NCI-H1105 (cell line): ENCODE measurements around the gene ULK2.
"Not testable (repeated sequence)": the region's sequence is repeated elsewhere in the genome, so short reads cannot be mapped to it uniquely, and the experiment has no call there.

Source experiments
- DNase-seq: peaks from one replicate; lab custom pipeline; 2025; lab: John Stamatoyannopoulos, UW

ULK2 gene

DNA sequence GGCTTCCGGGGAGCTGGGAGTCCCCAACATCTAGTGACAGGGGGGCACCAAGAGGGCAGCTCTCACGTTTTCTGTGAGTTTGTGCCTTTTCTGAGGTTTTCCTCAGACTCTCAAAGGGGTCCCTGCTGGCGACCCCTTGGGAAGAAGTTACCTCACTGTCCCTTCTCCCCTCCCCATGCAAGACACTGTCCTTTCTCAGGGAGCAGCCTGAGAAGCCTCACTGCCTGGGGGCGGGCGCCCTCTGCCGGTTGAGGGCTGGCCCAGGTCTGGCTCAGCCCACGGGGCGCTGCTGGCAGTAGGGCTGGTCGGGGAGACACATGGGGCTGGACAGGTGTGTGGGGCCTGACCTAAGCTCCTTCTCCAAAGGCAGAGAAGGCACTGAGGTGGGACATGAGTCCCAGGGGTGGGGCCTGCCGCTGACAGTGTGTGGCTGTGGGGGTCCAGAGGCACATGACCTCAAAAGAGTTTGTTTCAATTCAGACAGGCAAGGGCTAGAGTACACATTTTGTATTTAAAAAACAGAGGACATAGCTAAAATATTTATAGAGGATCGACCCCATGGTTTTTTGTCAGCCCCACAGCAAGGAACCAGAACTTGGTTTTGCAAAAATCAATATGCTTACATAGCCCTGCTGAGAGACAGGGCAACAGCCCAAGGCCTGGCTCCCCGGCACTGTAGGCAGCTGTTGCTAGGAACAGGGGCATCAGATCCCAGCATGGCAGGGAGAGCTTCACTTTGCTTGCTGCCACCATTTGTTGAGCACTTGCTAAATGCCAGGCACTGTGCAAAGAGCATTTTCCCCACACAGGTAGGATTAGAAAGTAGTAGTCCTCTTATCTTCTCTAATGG lies 101.1 kb downstream of the ULK2 start:
- DNase-seq = peak; percentile 36

DNA sequence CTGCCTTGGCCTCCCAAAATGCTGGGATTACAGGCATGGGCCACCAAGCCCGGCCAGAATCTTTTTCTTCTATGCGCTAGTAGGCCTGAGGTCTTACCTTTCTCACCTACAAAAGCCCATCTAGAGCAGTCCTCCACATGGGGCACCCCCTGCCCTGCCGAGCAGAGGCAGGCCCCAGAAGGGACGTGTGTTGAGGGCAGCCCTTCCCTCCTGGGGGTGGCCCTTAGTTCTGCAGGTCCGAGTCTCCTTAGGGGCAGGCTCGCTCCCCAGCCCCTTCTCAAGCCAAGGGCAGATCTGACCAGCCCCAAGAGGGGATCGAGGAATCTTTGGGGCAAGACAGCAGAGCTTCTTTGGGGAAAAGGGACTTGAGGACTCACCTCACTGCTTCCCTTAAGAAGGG lies 101.7 kb downstream of the ULK2 start:
- no peak for DNase-seq

DNA sequence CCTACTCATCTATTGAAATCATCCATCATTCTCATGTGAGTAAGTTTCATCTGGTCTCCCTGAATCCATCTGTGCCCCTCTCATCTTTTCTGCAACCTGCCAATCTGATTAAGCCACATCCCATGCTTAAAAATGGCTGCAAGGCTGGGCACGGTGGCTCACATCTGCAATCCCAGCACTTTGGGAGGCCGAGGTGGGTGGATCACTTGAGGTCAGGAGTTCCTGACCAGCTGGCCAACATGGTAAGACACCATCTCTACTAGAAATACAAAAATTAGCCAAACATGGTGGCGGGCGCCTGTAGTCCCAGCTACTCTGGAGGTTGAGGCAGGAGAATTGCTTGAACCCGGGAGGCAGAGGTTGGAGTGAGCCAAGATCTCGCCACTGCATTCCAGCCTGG lies 103.7 kb downstream of the ULK2 start:
- DNase-seq = not testable (repeated sequence)

DNA sequence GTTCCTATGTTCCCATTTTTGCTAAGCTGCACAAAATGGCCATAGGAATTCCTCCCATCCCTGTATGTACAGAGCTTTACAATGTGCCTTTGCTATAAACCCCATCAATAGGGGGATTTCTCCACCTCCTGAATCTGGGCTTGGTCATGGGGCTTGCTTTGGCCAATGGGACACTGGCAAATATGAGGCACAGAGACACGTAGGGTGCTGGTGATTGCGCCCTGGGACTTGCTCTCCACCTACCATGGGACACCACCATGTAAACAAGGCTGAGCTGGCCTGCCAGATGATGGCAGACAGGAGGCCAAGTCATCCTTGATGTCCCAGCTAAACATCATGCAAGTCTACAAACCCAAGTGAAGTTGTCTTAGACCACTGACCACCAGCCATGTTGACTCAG lies 104.3 kb downstream of the ULK2 start:
- no peak for DNase-seq

DNA sequence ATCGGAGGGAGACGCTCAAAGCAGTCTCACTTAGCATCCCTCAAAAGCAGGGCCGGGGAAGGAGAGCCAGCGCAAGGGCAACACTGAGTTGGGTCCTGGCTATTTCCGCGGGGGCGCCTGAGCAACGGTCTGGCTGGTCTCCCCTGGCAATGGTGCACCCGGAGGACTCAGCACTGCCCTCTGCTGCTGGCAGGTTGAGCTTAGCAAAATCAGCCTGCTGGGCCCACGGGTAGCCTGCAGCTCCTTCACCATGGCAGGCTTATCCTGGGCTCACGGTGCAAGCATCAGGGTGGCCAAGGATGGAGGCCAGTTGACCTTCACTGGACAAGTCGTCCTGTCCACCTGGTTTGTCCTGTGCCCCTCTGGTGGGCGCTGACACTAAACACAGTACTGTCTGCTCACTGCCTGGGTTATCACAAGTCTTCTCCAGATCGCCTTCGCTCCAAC lies 105.2 kb downstream of the ULK2 start:
- peak; percentile 25 for DNase-seq

DNA sequence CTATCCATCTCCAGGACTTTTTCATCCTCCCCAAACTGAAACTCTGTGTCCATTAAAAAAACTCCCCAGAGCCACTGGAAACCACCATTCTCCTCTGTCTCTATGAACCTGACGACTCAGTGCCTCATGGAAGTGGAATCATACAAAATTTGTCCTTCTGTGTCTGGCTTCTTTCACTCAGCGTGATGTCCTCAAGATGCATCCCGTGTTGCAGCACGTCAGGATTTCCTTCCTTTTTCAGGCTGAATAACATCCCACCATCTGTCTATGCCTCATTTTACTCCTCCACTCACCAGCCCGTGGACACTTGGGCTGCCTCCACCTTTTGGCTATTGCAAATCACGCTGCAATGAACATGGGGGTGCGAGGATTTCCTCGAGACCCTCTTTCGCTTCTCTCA lies 107.0 kb downstream of the ULK2 start:
- no peak for DNase-seq

DNA sequence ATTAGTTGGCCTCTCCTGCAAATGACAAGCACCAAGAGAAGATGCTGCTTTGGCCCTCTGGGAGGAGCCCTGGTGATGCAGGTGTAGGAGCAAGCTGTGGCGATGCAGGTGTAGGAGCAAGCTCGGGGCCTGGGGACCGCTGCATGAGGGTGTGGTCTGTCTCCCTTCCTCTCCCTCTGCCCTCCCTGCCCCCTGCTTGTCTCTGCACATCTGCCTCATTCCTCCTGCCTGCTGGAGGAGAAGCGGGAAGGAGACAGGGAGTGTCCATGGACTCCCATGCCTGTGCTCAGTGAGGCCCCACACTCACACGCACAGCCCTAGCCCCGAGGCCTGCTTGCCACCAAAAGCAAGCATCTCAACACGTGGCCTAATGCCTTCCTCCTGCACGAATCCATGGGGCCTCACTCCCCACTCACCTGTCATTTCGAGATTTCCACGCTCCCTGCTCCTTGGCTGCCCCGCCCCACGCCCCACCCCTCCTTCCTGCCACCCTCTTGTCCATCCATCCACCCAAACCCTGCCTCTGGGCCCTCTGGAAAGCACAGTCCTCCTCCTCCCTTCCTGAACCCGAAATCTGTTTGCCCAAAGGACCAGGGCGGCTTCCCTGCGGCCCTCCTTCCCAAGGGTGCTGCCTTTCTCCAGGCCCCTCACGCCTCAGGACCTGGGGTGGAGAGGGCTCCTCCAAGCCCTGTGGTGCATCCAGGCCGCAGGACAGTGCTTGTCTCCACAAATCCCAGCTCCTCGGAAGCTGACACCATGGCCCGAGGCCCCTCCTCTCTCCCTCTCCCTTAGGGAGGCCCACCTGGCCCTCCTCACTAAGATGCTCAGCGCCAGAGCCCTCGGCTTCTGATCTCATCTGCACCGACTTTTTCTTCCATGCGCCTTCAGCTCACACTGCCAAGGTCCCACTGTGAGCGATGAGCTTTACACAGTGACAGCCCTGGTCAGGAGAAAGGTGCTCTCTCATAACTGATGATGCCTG lies 107.9 kb downstream of the ULK2 start:
- DNase-seq = no peak

DNA sequence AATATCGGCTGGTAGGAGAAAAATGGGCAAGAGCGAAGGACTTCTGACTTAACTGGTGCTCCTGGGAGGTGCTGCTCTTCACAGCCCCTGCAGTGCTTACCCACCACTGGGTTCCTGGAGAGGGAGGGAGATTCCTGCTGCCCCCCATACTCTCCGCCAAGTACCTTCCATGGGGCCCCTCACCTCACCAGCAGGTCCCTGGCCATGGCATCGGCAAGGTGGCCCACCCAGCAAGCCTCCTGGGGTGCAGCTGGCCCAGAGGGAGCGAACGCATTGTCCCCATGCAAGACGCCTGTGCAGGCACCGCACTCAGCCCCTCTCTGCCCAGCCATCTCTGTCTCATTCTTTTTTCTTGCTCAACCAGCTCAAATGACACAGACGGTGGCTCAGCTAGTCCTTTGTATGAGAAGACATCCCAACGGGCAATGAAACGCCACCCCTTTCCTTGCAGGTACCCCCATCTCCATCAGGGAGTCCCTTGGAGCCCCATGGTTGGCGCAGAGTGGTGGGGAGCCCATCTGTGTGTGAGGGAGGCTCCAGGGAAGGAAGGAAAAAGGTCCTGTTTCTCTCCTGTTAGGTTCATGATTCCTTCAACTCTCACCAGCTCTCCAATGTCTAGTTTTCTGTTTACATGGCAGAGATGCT lies 110.1 kb downstream of the ULK2 start:
- DNase-seq = no peak

DNA sequence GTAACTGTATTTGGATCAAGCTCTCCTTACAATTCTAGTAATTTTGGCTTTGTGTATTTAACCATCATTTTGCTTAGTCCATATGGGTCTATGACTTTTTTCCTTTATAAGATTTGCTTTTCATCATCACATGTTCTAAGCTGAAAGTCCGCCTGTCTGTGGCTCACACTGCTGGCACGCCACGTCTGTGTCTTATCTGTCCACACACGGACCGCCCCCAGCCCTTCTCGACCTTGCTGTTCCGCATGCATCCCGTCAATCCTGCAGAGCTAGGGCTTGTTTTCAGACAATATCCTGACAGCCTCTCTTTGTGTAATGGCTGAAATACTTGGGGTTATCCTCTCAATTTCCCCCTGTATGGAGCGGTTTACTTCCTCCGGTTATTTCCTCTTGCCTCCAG lies 111.2 kb downstream of the ULK2 start:
- no peak for DNase-seq

DNA sequence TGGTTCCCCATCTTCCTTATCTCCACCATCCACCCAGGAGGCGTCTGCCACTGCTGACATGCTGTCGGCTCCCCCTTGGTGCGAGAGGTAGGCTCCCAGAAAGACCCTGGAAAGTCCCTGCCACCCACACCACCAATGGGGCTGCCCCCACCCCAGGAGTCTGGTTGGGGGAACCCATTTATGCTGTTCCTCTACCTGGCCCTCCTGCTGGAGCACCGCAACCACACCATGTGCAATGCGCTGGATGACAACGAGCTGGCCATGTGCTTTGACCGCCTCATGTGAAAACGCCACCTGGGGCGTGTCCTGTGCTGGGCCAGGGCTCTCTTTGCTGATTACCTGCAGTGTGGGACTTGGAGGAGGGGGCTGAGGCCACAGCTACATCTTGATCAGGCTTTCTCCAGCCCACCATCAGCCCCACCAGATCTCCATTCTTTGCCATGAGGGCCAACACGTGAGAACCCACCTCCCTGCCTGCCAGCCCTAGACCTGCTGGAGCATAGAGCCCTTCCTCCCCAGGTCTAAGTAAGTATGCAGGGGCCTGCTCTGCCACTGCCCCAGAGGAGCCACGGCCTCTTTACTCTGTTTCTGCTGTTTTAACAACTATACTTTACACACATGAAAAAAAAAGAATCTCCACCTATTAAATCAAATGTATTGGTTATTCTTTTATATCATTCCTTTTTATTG lies 111.8 kb downstream of the ULK2 start:
- DNase-seq = no peak

DNA sequence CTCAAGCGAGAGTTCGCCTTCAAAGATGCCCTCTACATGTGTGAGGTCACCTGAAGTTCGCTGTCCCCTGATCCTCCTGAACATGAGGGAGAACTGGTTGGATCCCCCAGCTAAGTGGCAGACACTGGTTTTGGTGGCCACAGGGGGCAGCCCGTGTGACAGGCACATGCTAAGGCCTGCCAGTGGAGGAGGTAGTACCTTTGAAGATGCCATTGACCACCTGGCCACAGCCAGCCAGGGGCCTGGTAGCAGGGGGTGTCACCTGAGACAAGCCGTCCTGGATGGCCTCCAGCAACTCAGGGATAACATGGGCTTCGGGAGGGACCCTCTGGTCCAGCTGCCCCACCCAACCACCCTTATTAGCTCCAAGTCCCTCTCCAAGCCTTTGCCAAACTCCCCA lies 112.3 kb downstream of the ULK2 start:
- no peak for DNase-seq

DNA sequence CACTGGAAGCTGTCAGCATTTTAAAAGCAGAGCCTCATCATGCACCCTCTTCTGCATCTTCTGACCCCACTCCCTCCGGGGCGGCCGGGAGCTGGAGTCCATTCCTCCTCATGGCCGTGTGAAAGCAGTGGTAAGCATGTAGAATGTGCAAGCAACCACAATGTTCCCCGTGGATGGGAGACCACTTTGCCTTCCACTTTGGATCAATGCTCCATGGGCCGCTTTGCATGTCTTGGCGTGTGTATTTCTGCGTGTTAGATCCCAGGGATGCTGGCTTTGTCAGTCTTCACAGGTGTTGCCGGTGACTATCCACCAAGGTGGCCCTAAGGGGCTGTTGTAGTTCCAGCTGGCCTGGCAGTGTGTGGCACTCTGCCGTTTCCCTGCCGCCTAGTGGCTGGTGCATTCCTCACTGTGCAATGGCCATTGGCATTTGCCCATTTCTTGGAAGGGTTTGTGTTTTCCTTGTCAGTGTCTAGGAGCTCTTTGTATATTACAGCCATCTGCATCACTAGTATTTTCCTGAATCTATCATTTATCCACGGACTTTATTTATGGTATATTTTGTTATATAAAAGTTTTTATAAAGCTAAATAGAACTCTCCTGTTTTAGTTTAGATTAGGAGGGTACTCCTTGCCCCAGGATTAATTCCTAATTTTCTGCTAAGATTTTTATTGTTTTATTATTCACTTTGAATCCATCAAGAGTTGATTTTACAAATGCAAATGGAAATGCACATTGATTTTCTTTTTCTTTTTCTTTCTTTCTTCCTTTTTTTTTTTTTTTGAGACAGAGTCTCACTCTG lies 113.9 kb downstream of the ULK2 start:
- peak; percentile 49 for DNase-seq

DNA sequence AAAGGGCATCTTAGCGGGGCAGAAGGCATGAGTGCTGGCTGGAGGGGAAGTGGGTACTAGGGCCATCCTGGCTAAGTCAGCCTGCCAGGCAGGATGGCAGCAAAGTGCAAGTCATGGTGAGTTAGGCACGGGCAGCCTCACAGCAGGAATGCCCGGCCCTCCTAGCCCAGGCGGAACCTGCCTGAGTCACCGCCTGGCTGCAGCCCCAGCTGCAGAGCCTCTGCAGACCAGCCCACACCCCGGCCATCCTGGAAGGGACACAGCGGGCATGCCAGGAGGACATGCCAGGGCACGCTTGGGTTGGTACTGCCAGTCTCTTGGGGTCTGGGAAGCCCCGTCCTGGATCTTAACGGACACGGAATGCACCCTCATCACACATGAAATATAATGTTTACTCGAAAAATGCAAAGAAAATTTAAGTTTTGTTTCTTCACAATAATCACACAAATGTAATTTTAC lies 114.7 kb downstream of the ULK2 start:
- peak; percentile 55 for DNase-seq

DNA sequence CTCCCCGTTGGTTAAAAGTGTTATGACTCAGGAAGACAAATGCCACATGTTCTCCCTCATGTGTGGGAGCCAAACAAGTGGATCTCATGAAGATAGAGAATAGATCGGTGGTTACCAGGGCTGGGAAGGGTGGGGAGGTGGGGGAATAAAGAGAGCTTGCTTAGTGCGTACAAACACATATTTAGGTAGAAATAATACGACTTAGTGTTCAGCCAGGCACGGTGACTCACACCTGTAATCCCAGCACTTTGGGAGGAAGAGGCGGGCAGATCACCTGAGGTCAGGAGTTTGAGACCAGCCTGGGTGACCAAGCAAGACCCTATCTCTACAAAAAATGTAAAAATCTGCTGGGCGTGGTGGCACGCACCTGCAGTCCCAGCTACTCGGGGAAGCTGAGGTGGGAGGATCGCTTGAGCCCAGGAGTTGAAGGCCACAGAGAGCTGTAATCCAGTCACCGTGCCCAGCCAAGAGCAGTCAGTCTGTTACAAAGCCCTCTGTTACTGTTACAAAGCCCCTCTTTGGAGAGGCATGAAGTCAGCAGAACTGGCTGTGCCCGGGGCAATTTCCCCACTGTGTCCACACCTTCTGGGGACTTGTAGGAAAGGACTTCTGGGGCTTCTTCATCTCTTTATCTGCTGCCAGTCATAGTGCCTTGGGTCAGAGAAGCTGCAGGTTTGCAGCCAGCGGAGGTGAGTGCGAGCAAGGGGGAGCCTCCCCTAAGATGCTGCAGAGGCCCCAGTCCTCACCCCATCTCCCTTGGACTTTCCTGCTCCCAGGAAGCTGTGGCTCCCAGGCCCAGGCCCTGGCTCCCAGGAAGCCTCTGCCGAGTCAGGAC lies 115.3 kb downstream of the ULK2 start:
- DNase-seq = no peak

DNA sequence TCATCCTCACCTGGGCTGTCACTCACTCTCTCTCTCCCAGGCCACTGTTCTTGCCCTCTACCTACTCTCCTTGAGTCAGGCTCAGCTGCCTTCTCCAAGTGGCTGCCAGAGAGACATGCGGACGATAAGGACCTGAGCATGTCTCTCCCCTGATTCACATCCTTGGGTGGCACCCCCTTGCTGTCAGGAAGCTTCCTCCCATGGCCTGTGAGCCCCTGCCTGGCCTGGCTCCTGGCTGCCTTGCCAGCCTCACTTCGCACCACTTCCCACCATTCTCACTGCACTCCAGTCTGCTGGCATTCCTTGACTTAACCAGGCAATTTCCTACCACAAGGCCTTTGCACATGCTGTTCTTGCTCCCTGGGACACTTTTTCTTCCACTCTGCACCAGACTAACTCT lies 116.9 kb downstream of the ULK2 start:
- DNase-seq = no peak

DNA sequence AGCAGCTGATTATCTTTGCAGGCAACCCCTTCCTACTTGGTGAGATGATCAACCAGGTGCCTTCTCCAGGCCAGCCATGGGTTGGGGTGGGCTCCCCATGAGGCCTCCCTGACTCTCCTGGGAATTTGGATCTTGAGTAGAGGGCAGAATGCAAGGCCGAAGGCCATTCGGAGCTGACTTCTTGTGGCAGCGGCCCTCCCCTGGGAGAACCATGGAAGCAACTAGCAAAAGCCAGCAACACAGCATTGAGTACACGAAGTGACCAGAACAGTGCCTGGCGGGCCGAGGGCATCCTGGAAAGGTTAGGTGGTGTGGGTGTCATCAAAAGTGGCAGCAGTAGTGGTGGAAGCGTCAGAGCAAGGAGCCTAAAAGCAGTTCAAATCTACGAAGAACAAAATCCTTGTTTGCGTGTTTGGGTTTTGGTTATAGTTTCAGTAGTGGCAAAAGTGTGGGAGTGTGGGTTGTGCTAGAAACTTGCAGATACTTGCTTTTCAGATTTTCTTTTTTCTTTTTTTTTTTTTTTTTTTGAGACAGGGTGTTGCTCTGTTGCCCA lies 117.6 kb downstream of the ULK2 start:
- no peak for DNase-seq

DNA sequence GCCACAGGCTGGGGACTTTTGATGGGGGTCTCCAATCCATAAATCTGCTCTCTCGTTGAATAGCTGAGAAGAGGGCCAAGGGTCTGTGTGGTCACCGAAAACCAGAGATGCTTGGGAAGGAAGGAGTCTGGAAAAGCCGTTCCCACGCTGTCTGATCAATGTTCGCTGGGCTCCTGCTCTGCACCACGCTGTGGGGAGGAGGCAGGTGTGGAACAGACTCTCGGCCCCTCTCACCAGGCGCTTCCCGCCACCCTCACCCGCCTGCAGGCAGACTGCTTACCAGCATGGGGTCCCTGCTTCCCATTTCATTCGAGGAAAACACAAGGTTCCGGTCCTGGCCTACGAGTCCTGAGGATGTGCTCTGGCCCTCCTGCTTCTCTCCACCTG lies 118.9 kb downstream of the ULK2 start:
- DNase-seq = no peak

DNA sequence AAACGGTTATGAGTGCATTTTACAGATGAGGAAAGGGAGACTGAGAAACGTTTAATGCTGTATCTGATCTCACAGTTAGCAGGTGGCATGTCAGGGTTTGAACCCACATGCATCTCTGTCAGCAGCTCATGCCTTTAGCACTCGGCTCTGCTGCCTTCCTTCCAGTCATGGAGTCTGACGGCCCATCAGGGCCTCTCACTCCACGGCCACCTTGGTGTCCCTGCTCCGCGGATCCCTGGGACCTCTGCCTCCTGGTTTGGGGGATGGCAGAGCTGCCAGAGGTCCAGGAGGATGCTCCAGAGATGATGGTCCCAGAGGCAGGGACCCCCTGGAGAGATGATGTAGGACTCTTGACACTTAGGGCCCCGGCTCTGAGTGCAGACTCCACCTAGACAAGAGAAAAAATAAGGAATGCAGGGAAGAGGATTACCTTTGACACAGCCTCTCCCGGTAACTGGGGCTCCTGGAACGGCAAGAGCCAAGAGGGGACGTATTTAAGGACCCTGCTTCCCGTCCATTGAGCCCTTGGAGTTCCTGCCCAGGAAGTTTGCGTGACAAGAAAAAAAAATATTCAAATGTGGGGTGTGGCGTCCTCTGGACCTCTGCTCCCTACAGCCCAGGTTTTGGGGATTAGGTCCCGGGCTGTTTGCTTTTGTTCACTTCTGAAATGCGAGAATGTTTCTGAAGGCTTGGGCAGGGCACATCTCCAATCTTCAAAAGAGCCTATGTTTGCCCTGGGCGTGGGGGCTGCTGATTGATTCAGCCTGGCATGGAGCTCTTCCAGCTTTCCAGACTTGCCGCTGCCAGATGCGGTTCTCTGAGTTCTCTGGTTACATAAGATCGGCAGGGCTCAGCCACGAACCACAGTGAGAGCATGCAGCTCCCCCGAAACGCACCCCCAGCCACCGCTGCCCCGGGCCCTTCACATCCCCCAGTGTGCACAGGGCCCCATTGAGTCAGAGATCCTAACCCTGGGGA lies 119.6 kb downstream of the ULK2 start, which contains the start of gene ALDH3A1:
Gene ALDH3A1 (minus strand): TSS at position 470 of the 978 bp plus-strand sequence. CDS start 3,169 bp downstream, outside the sequence.
- DNase-seq = no peak
